ENCODE results near the gene TCOF1.

DNA sequence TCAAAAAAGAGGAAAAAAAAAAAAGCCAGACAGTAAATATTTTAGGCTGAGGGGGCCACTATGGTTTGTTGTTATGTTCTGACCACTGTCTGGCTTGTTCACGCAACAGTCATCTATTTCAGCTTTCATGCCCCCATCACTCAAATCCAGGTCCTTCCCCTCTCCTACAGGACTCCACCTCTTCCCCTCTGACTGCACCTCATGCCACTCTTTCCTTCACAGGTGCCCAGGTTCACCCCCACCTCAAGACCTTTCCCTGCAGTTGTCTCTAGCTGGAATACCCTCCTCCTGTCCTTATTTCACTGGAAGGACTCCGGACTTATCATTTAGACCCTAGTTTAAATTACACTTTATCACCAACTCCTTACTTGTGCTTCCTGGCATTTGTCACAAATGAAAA, 88.6 kb downstream of the TCOF1 start:
- TF ChIP-seq, protein P1, sequence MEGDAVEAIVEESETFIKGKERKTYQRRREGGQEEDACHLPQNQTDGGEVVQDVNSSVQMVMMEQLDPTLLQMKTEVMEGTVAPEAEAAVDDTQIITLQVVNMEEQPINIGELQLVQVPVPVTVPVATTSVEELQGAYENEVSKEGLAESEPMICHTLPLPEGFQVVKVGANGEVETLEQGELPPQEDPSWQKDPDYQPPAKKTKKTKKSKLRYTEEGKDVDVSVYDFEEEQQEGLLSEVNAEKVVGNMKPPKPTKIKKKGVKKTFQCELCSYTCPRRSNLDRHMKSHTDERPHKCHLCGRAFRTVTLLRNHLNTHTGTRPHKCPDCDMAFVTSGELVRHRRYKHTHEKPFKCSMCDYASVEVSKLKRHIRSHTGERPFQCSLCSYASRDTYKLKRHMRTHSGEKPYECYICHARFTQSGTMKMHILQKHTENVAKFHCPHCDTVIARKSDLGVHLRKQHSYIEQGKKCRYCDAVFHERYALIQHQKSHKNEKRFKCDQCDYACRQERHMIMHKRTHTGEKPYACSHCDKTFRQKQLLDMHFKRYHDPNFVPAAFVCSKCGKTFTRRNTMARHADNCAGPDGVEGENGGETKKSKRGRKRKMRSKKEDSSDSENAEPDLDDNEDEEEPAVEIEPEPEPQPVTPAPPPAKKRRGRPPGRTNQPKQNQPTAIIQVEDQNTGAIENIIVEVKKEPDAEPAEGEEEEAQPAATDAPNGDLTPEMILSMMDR (IDR thresholded peaks at IDR 0.05): no peak
- no peak for TF ChIP-seq POLR2A (IDR thresholded peaks at IDR 0.05)
